Epidermal melanocyte (primary cell): ENCODE results near the gene GLIS1.

ENCODE experiments used
- DNase-seq: peaks from one replicate; pipeline ENCODE4 v3.0.0; 2011; ENCODE audit warnings: low spot score; ENCODE audit not compliant: insufficient read length

Gene GLIS1

DNA sequence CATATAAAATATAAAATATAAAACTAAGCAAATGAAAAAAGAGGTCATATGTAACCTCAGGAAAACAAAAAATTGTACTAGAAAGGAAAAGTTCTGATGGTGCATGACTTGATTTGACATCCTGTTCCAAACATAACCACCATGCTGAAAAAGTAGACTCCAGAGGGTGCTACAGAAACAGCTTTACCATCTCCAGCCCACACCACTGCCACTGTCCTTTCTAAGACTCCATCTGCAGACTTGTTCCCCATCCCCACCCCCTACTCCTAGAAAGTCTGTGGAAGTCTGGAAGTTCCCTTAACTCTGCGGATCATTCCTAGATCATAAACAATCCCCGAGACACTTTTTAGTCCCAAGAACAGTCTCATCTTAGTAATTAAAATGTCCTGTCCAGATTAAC lies 20.5 kb downstream of the GLIS1 start:
- DNase-seq = no peak

DNA sequence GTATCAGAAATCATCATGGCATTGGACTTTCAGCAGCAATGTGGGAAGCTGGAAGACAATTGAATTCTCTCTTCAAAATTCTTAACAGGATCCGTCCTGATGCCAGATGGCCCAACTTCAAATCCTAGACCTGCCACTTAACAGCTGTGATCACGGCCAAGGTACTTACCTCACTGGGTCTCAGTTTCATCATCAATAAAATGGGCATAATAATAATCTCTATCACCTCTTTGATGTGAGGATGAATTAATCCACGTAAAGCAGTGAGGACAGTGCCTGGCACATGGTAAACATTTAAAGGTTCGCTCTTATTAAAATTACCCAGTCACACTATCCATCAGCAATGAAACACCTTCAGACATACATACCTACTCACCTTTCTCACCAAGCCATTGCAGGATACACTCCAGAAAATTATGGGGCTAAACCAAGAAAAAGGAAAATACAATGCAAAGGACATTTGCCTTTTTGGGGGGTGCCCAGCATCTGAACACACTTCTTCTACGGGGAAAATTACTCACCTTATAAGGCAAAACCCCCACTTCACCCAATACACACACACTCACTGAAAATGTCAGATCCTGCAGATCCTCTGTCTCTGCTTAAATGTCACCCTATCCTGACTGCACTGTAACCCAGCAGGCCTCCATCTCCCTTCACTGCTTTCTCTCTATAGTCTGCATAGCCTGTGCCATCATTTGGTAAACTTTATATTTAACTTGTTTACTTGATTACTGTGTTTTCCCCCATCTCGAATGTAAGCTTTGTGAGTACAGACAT lies 21.7 kb downstream of the GLIS1 start:
- DNase-seq = no peak

DNA sequence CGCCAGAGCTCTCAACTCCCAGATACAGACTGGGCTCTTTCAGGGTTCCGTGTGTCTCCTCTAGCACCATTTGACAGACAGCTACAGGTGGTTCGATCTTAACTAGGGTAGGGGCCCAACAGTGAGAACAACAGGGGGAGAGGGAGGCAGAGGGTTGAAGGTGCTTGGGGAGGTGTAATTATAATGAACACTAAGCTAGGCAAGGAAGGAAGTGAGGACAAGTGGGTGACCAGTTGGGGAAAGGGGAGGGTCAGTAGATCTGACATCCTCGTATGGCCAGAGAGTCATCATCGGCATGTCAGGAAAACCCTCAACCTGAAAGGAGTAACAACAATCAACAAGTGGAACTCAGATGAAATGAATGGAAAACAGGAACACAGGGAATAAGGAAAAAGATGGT lies 22.8 kb downstream of the GLIS1 start:
- DNase-seq = no peak

DNA sequence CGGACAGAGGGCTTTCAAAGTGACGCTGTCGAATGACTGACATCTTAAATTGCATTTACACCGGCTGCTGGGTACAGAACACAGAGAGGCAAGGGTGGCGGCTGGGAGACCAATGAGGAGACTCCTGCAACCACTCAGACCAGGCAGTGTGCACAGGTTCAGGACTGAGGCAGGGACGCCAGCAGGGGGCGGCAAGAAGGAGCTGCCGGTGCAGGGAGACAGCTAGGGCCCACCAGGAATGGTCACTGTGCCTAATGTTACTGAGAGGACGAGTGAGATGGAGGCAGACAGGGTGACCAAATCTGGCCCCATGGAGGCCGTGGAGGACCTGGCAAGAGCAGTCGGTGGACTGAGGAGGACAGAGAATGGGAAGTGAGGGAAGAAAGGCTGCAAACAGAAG lies 23.5 kb downstream of the GLIS1 start:
- DNase-seq = no peak

DNA sequence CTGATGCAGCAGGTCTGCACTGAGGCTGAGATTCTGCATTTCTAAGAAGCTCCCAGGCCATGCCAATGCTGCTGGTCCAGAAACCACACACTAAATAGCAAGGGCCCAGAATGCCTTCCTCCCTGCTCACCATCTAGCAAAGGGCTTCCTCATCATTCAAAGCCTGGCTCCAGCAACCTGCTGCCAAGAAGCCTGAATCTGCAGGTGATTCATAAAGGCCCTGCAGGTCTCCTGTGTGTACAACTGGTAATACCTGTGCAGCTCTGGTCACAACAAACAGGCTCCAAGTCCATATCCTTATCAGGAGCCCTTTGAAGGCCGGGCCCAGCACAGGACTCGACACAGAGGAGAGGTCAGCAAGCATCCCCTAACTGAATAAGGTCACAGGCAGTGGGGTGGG lies 26.7 kb downstream of the GLIS1 start:
- DNase-seq = no peak

DNA sequence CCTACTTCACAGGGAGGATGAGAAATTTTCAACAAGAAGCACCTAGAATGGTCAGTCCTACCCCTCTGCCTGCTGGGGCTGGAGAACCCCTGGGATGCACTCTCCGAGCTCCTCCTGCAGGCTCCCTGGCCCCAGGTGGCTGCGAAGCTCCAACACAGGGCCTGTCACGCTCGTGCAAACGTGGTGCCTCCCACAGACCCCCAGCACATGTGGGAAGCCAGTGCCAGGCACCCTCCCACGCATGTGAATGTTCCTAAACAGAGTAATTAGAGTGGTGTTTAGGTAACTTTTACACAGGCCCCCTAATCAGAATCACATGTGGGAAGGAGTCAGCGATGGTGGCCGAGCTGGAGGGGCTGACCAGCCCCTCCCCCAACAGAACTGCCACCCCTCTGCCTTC lies 28.4 kb downstream of the GLIS1 start:
- no peak for DNase-seq

DNA sequence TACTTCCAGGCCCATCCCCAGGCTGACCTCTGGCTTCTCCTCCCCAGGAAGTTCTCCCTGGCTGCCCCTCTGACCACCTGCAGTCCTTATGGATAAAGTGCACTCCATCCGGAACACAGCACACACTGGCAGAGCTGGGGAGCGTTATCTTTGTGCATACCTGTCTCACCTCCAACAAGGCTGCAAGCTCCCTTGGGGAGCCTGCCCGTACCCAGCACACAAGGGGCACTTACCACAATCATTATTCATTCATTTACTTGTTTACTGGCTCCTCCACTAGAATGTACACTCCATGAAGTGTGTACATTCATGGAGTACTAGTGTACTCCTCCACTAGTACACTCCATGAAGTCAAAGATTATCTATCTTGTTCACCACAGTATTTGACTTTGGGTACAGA lies 30.3 kb downstream of the GLIS1 start:
- no peak for DNase-seq

DNA sequence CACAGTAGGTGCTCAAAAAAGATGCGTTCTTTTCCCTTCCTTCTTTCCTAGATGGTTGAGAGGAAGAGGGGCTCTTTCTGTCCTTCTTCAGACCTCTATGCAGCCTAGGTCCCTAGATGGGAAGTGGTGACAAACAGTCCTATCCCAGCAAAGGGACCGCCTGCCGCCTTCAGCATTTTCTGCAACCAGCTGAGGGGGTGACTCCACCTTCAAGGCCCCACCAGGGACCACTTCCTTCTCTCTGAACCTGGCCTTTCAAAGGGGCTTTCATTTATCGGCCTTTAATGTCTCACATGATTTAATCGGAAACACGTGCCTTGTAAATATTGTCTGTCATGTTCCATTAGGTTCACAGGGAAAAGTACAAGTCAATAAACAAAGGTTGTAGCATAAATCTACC lies 32.6 kb downstream of the GLIS1 start:
- no peak for DNase-seq

DNA sequence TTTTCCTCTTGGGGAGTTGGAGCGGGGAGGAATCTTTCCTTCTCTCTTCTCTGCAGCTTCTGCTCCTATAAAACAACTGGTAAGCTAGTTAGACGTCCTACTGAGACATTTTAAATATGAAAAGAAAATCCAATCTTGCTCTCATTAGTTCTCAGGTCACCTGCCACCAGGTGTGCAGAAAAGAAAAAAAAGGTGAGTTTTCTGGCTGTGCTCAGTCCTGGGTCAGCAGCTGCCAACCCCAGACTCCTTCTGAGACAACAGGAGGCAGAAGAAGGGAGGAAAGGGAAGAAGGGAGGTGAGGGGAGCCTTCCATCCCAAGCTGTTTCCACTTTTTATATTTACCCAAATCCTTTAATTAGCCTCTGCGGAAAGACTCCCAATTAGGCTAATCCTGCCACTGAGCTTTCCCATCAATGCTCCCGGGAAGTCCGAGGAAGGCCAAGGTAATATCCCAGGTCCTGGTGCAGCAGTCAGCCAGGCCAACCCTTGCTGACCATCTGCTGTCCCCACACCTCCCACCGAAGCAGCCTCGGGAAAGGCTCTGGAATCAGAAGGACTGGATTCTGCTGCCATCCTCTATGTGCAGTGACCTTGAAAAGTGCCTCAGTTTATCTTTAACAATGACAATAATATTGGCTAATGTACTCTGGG lies 33.4 kb downstream of the GLIS1 start:
- no peak for DNase-seq

DNA sequence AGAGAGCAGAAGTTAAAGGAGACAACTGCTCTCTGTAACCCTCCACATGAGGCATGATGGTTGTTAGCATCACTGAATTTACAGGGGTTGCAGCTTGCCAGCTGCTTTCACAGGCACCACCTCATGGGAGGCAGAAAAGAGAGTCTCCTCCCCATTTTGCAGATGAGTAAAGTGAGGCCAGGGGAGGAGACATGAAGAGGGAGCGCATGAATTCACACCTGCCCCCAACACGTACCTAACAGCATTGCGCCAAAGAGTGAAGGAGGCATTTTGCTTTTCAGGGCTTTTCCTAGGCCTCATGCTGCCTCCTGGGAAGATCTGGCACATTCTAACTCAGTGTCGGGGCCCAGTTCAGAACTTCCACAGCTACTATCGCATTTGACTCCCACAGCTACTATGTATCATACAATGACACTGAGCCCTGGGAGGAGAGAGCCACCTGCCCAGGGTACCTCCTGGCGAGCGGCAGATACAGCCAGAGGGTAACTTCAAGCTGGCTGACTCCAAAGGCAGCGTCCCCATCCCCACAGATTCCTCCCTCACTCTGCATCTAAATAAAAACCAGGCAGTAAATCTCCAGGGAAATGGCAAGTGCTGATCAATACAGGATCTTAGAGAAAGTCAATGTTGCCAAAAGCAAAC lies 34.0 kb downstream of the GLIS1 start:
- no peak for DNase-seq

DNA sequence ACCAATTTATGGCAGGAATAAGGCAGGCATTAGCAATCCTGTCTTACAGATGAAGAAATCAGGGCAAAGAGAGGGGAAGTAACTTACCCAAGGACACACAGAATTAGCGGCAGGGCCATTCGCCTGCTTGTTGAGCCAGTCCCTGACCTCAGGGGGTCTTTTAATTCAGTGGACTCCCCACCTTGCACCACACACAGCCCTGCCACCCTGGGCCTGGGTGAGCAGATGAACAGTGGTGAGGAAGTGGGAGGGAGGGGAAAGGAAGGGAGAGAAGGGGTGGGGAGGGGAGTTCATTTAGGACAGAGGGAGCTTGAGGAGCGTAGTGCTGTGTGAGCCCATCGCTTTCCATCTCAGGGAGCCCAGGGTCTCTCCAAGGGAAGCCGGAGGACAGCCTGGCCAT lies 34.7 kb downstream of the GLIS1 start:
- no peak for DNase-seq

DNA sequence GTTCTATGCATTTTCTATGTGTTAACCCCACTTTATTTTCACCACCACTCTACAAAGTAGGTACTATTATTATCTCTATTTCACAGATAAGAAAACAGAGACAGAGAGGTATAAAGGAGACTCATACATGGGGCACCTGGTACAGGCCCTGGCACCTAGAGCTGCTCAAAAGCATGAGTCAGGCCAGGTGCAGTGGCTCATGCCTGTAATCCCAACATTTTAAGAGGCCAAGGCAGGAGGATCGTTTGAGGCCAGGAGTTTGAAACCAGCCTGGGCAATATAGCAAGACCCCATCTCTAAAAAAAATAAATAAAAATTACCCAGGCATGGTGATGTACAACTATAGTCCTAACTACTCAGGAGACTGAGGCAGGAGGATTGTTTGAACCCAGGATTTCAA lies 35.8 kb downstream of the GLIS1 start:
- no peak for DNase-seq

DNA sequence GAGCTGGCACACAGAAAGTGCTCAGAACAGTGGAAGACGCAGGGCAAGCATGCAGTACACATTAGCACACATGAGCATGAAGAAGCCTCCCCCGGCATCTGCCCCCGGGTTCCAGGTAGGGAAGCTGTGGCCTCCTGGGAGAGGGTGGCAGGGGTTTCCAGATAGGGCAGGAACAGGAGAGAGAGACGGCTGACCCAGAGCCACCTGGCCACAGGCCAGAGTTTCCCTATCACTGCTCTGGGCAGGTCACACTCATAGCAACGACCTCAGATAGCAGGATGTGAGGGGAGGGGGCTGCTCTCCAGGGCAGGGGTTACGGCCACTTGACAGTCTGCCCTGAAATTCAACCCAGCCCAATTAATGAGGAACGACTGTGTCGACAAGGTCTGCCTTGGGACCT lies 36.6 kb downstream of the GLIS1 start:
- no peak for DNase-seq

DNA sequence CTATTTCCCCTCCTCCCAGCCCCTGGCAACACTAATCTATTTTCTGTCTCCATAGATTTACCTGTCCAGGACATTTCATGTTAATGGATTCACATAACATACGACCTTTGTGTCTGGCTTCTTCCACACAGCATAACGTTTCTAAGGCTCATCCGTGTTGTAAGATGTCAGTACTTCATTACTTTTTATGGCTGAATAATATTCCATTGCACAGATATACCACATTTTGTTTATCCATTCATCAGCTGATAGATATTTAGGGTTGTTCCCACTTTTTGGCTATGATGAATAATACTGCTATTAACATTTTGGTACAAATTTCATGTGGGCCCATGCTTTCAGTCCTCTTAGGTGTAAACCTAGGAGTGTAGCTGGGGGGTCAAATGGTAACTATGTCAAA lies 38.2 kb downstream of the GLIS1 start:
- no peak for DNase-seq

DNA sequence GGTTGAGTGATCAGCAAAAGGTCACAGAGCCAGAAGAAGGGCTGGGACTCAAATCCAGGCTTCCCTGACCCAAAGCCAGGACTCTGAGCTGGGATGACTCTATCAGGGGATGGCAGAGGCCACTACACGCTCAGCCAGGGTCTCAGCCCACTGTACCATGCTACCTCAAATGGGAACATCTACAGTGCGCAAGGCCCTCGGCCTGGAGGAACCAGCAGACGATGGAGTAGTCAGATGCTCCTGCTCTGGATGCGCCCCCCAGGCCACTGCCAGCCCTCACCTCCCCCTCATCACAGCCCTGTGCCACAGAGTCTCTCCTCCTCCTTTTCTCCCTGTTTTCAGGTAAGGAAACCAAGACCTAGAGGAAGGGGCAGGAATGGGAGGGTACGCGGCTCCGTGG lies 39.0 kb downstream of the GLIS1 start:
- DNase-seq = no peak

DNA sequence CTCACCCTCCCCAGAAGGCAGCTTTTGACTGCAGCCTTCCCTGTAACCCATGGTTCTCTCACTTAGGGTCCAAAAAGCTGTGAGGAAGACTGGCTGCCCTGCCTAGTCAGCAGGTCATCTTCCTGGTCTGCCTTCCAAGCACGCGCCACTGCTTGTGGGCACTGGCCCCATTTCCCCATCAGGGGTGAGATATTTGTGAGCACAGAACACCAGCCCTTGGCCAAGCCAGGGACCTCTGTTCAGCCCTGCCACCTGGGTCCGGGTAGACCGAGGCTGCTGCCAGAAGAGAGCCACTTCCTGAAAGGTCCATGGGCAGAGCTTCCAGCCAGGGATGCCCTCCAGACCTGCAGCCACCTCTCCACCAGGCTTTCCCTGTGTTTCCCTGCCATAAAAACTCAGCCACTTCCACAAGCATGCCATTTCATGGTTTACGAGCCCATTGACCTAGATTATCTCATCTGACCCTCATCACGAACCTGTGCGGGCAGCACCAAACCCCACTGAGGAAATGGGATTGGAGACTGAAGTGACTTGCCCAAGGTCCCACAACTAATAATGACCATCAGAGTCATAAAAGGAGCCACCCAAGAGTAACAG lies 40.5 kb downstream of the GLIS1 start:
- DNase-seq = no peak

DNA sequence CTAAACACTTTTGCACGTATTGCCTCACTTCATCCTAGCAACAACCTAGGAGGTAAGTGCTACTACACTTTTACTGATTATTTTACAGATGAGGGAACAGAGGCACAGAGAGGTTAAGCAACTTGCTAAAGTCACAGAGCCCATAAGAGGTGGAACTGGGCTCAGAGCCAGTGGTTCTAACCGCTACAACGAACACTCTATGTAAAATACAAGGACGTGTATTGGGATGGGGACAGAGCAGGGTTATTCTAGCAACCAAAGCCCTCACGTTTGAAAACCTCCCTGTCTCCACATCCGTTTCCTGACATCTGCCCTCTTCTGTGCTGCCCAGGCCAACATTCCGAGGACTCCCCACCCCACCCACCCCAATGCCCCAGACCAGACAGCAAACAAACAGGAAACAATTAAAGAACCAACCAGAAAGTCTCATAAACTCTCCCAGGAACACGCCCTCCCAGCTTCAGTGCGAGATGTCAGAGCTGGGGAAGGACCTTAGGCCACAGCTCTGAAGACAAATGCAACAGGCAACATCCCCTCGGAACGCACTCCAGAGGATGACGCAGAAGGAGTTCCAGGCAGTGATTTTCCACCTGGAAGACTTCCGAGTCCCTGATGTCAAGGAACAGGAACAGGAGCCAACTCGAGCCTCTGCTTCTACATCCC lies 41.1 kb downstream of the GLIS1 start:
- DNase-seq = no peak

DNA sequence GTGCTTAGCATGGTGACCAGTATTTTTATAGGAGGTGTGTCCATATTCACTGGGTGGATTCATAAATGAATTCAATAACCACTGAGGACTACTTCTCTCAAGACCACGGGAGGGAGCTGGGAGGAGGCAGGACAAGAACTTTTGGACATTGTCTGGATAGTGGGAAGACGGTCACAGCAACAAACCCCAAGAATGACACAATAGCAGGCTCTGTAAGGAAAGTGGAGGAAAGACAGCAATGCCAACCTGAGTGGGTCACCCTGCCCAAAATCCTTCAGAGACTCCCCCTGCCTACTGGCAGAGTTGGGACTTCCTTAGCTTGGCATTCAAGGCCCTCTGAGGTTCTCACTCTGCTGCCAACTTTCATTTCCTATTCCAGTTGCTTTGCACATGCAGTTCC lies 42.0 kb downstream of the GLIS1 start:
- no peak for DNase-seq

DNA sequence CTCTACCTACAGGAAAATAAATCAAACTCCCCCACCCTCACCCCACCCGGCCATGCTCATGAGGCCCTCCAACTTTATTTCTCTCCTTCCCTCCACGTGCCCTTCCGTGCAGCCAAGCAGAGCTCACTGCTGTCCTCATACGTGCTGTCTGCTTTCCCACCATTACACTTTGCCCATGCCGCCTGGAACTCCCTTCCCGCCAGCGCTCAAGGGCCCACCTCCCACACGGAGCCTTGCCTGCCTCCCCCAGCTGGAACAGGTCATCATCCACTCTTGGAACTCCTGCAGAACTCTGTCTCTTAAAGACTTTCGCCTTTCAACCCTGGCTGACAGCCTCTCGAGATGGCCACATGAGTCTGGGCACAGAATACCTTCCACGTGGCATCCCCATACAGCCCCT lies 42.4 kb downstream of the GLIS1 start:
- DNase-seq = no peak

DNA sequence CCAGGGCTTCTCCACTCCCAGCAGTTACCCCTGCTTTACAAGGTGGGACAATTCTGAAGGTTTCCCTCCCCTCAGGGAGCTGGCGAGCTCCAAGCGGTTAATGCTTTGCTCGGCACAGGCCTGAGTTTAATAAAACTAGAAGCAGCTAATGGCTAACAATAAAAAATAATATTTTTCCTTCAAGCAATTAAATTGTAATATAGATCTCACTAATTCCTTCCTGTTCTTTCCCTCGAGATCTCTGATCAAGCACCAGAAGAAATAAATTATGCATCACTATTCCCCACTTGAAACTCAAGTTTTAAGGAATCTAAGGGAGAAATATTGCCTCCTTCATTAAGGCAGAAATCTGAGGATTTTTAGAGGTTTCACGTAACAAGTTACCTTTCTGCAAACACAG lies 42.9 kb downstream of the GLIS1 start:
- DNase-seq = no peak

DNA sequence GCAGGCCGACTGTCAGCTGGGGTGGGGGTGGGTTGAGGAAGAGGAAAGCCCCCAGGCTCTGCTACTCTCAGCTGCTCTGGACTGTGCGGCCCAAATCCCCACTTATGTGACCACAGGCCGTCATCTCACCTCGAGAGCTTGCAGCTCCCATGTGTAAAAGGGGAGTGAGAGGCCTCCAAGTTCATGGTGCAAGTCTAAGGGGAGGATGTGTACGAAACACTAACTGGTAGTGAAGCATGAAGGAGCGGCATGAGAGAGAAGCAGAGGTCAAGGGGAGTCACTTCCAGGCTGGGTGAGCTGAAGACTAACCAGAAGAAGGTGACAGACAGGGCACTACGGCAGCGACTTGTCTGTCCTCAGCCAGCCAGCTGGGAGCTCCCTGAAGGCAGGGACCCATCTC lies 43.8 kb downstream of the GLIS1 start:
- DNase-seq = no peak

DNA sequence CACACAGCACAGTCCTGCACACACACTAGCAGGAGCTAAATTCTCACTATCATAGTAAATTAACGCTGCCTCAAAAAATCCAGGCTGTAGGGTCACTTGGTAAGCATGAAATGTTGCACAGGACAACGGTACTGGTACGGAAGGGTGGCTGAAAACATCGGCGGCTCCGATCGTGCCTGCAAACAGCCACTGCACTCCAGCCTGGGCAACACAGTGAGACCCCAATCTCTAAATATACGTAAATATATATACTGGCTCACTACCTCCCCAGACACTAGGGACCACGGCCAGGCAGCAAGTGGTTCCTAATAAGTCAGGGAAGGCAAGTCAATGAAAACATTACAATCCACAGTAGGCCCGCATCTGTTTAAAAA lies 44.3 kb downstream of the GLIS1 start:
- no peak for DNase-seq
